Measurements from ENCODE around the gene UIMC1. TPM values are rescaled to one million over a fixed set of nuclear protein-coding genes. Genes with fewer than 3 reads are reported as not detected.

UIMC1 gene
- total and polyA plus RNA-seq, 8 donors, result 11.6 to 81.7 (median 33.2) TPM

- Histone ChIP-seq H3K27ac (no peak overlapping the region), H3K4me3 (no peak overlapping the region), H3K9me3 (no peaks in the 10 kb centered on the region), H3K4me1 (peaks cover 0 to 6% (median 0%) of the 10 kb centered on the region in 4 donors), H3K27me3 (no peaks in the 10 kb centered on the region), H3K36me3 (peaks cover 25 to 90% (median 84%) of the 10 kb centered on the region in 4 donors)
- no peak for TF ChIP-seq POLR2AphosphoS5 (IDR thresholded peaks at IDR 0.05)
- TF ChIP-seq POLR2A (IDR thresholded peaks at IDR 0.05), result no peak
- no peak for TF ChIP-seq CTCF (IDR thresholded peaks at IDR 0.05)
- DNase-seq, result no peak
- 68 to 100% (median 95%) methylated on average over 1 of the region's 1 CpG for WGBS, 5 donors
- intact Hi-C loops (cut with DNase I; ENCODE audit: low total_unique reads), result no loop called here
Measured at GRCh38 chr5:177044641-177045040, 38.1 kb upstream of the UIMC1 start.

- 50 to 86% (median 75%) methylated on average over 1 of the region's 1 CpG for WGBS, 5 donors
- TF ChIP-seq EP300 (IDR thresholded peaks at IDR 0.05) (no peak), POLR2A (IDR thresholded peaks at IDR 0.05) (no peak), CTCF (IDR thresholded peaks at IDR 0.05) (no peak), POLR2AphosphoS5 (IDR thresholded peaks at IDR 0.05) (no peak)
- Histone ChIP-seq H3K27ac (no peak overlapping the region), H3K4me1 (peaks cover 0 to 6% (median 0%) of the 10 kb centered on the region in 4 donors), H3K27me3 (no peaks in the 10 kb centered on the region), H3K4me3 (no peak overlapping the region), H3K36me3 (peaks cover 25 to 84% (median 77%) of the 10 kb centered on the region in 4 donors), H3K9me3 (no peaks in the 10 kb centered on the region)
- no peak for DNase-seq
- intact Hi-C loops (cut with DNase I; ENCODE audit: low total_unique reads), result no loop called here
Measured at GRCh38 chr5:177043958-177044357, 37.4 kb upstream of the UIMC1 start.

- TF ChIP-seq POLR2AphosphoS5 (IDR thresholded peaks at IDR 0.05) (no peak), POLR2A (IDR thresholded peaks at IDR 0.05) (no peak), EP300 (IDR thresholded peaks at IDR 0.05) (no peak), CTCF (IDR thresholded peaks at IDR 0.05) (no peak)
- DNase-seq, result no peak
- intact Hi-C loops (cut with DNase I; ENCODE audit: low total_unique reads), result no loop called here
Measured at GRCh38 chr5:177043114-177043513, 36.5 kb upstream of the UIMC1 start.

GRCh38 chr5:177041936-177042335, 35.4 kb upstream of the UIMC1 start:
- Histone ChIP-seq H3K36me3 (peaks cover 25 to 67% (median 58%) of the 10 kb centered on the region in 4 donors), H3K9me3 (no peaks in the 10 kb centered on the region), H3K27ac (no peak overlapping the region), H3K4me3 (no peak overlapping the region), H3K4me1 (peaks cover 0 to 6% (median 0%) of the 10 kb centered on the region in 4 donors), H3K27me3 (no peaks in the 10 kb centered on the region)
- intact Hi-C loops (cut with DNase I; ENCODE audit: low total_unique reads), result no loop called here
- DNase-seq, result no peak
- WGBS, 5 donors, result 91 to 100% (median 97%) methylated on average over 2 of the region's 2 CpGs
- no peak for TF ChIP-seq EP300 (IDR thresholded peaks at IDR 0.05)
- TF ChIP-seq POLR2AphosphoS5 (IDR thresholded peaks at IDR 0.05), result no peak
- no peak for TF ChIP-seq POLR2A (IDR thresholded peaks at IDR 0.05)

More at GRCh38 chr5:177043114-177043513, 36.5 kb upstream of the UIMC1 start:
- 91 to 97% (median 96%) methylated on average over 6 of the region's 6 CpGs for WGBS, 5 donors
- Histone ChIP-seq H3K36me3 (peaks cover 25 to 76% (median 69%) of the 10 kb centered on the region in 4 donors), H3K27ac (no peak overlapping the region), H3K4me1 (peaks cover 0 to 6% (median 0%) of the 10 kb centered on the region in 4 donors), H3K4me3 (no peak overlapping the region), H3K9me3 (no peaks in the 10 kb centered on the region), H3K27me3 (no peaks in the 10 kb centered on the region)

GRCh38 chr5:177040814-177041420, 34.3 kb upstream of the UIMC1 start:
- no peaks in the 10 kb centered on the region for H3K9me3 ChIP-seq
- 67 to 75% (median 70%) methylated on average over 3 of the region's 3 CpGs for WGBS, 5 donors
- peaks cover 0 to 13% (median 4%) of the 10 kb centered on the region in 4 donors for H3K4me1 ChIP-seq
- DNase-seq, result peak in 1 of 2 donors; percentile 45
- intact Hi-C loops (cut with DNase I; ENCODE audit: low total_unique reads), result no loop called here
- peaks cover 25 to 58% (median 52%) of the 10 kb centered on the region in 4 donors for H3K36me3 ChIP-seq
- H3K27ac ChIP-seq, result peak overlapping the region in 1 of 5 donors; percentile 56
- no peak overlapping the region for H3K4me3 ChIP-seq
- no peaks in the 10 kb centered on the region for H3K27me3 ChIP-seq
- no peak for TF ChIP-seq CTCF (IDR thresholded peaks at IDR 0.05)

Data from stomach (tissue), 9 donors.